Measurements from ENCODE around the gene BBS2.

DNA sequence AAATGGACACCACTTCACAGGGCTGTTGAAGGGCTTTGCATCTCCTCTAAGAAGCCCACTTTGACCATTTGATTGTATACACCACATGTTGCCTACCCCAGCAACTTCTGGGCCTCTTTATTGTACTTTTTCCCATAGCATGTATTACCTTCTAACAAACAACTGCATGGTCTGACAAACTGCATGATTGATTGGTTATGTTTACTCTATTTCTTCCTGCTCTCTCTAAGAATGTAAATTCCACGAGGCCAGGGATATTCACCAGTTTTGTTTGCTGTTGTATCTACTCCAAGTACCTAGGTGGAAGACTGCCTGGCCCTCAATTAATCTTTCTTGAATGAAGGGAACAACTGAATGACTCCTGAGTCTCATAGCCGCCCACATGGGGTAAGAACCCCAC lies 22.2 kb upstream of the BBS2 start:
- TF ChIP-seq, protein P1, sequence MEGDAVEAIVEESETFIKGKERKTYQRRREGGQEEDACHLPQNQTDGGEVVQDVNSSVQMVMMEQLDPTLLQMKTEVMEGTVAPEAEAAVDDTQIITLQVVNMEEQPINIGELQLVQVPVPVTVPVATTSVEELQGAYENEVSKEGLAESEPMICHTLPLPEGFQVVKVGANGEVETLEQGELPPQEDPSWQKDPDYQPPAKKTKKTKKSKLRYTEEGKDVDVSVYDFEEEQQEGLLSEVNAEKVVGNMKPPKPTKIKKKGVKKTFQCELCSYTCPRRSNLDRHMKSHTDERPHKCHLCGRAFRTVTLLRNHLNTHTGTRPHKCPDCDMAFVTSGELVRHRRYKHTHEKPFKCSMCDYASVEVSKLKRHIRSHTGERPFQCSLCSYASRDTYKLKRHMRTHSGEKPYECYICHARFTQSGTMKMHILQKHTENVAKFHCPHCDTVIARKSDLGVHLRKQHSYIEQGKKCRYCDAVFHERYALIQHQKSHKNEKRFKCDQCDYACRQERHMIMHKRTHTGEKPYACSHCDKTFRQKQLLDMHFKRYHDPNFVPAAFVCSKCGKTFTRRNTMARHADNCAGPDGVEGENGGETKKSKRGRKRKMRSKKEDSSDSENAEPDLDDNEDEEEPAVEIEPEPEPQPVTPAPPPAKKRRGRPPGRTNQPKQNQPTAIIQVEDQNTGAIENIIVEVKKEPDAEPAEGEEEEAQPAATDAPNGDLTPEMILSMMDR (IDR thresholded peaks at IDR 0.05): no peak
- no peak for TF ChIP-seq POLR2A (IDR thresholded peaks at IDR 0.05)

All from body of pancreas (tissue), 4 donors.